ENCODE results near the gene ACOT7. TPM values are rescaled to one million over a fixed set of nuclear protein-coding genes. Genes with fewer than 3 reads are reported as not detected.

ACOT7 gene
- total and polyA plus RNA-seq, 2 donors (not counting 1 experiment from before 2014, with no cell fraction given): 4.2 to 4.6 TPM

- H3K4me2 ChIP-seq (replicated peaks; ENCODE audit: low read depth, low read length, poor library complexity, severe bottlenecking): no peak overlapping the region
These were observed 33.4 kb upstream of the ACOT7 start for GRCh38 chr1:6426972-6427350.

More at GRCh38 chr1:6426972-6427350, 33.4 kb upstream of the ACOT7 start:
- DNase-seq (no peak), ATAC-seq (ENCODE audit: low read depth) (no peak)
- Histone ChIP-seq H3K36me3 (replicated peaks in 1 of 2; ENCODE audit: control extremely low read depth in 1 of 2, control insufficient read depth in 1 of 2, extremely low read depth in 1 of 2, insufficient read depth in 2 of 2, low read length in 1 of 2) (no peaks in the 10 kb centered on the region), H3K4me1 (ENCODE audit: control insufficient read depth in 2 of 2, insufficient read depth in 2 of 2, low read length in 2 of 2) (peaks cover 19 to 24% of the 10 kb centered on the region in 2 donors), H3K27me3 (replicated peaks in 1 of 4; ENCODE audit: control extremely low read depth in 1 of 4, control insufficient read depth in 3 of 4, insufficient read depth in 4 of 4, low read length in 3 of 4) (peaks cover 0 to 50% (median 19%) of the 10 kb centered on the region in 4 experiments), H3K4me3 (ENCODE audit: control extremely low read depth in 1 of 5, extremely low read depth in 1 of 5, insufficient read depth in 1 of 5, low read depth in 2 of 5, low read length in 4 of 5) (no peak overlapping the region), H3K9ac (ENCODE audit: low read length) (no peak overlapping the region), H4K20me1 (ENCODE audit: control insufficient read depth, insufficient read depth, low read length, poor library complexity, severe bottlenecking) (no peaks in the 10 kb centered on the region), H3K79me2 (ENCODE audit: control insufficient read depth, insufficient read depth, low read length) (no peaks in the 10 kb centered on the region), H2AFZ (ENCODE audit: insufficient read depth, low read depth, low read length, poor library complexity, severe bottlenecking) (no peak overlapping the region), H3K27ac (ENCODE audit: low read length in 2 of 2) (no peak overlapping the region), H3K9me3 (ENCODE audit: control extremely low read depth in 1 of 3, control insufficient read depth in 2 of 3, insufficient read depth in 1 of 3, low read length in 2 of 3) (peaks cover 0 to 12% (median 0%) of the 10 kb centered on the region in 3 donors)
- H3K27me3 Mint-ChIP-seq: peaks cover 40% of the 10 kb centered on the region
- no peaks in the 10 kb centered on the region for H3K9me3 Mint-ChIP-seq (ENCODE audit: insufficient read depth)
- ChIA-PET CTCF (interaction anchor here (1.1 kb wide), 2 partner anchors 10 to 11 kb away, joined by 3 read pairs; no protein-coding TSS in a partner anchor), POLR2A (no interaction called here)
- no peak overlapping the region for H3K27ac Mint-ChIP-seq
- H3K4me3 Mint-ChIP-seq: no peak overlapping the region
- TF ChIP-seq CTCF (IDR thresholded peaks at IDR 0.05) (no peak), EZH2 (IDR thresholded peaks at IDR 0.05; ENCODE audit: borderline replicate concordance, insufficient read depth, low read depth, low read length, poor library complexity, severe bottlenecking) (no peak)
- WGBS (ENCODE audit: insufficient coverage): 75% methylated on average over 6 of the region's 10 CpGs
- intact Hi-C loops (cut with micrococcal nuclease): no loop called here
- H3K4me1 Mint-ChIP-seq: peaks cover 11% of the 10 kb centered on the region
